CD4-positive, alpha-beta T cell treated with Interleukin-17A for 4 hours (primary cell): ENCODE results near the gene MRTFB.

Source experiments
- DNase-seq: peaks from one replicate; pipeline ENCODE4 v3.0.0-alpha.2; 2020; ENCODE audit warnings: mixed read lengths

The MRTFB gene

GRCh38 chr16:14063618-14064581, 7.2 kb upstream of the MRTFB start:
- DNase-seq = no peak

- no peak for DNase-seq
Observed at GRCh38 chr16:14069818-14070217, 1.3 kb upstream of the MRTFB start.

GRCh38 chr16:14070555-14070876, 603 bp upstream of the MRTFB start:
- DNase-seq = no peak

GRCh38 chr16:14071576-14072271, 605 bp downstream of the MRTFB start:
- DNase-seq = no peak

GRCh38 chr16:14072360-14072759, 1.2 kb downstream of the MRTFB start:
- no peak for DNase-seq

- DNase-seq = no peak
Observed at GRCh38 chr16:14074544-14074943, 3.4 kb downstream of the MRTFB start.

- DNase-seq = no peak
Observed at GRCh38 chr16:14077918-14078317, 6.8 kb downstream of the MRTFB start.

GRCh38 chr16:14086477-14086876, 15.4 kb downstream of the MRTFB start:
- no peak for DNase-seq

- DNase-seq = no peak
Observed at GRCh38 chr16:14087181-14087580, 16.1 kb downstream of the MRTFB start.

- DNase-seq = no peak
Observed at GRCh38 chr16:14087590-14088154, 16.6 kb downstream of the MRTFB start.

- no peak for DNase-seq
Observed at GRCh38 chr16:14088155-14088753, 17.1 kb downstream of the MRTFB start.

GRCh38 chr16:14089283-14089823, 18.2 kb downstream of the MRTFB start:
- DNase-seq = no peak

- no peak for DNase-seq
Observed at GRCh38 chr16:14092561-14092960, 21.4 kb downstream of the MRTFB start.

GRCh38 chr16:14095883-14096551, 24.9 kb downstream of the MRTFB start:
- no peak for DNase-seq

- no peak for DNase-seq
Observed at GRCh38 chr16:14097182-14097959, 26.3 kb downstream of the MRTFB start.

GRCh38 chr16:14098081-14098480, 27.0 kb downstream of the MRTFB start:
- DNase-seq = no peak

GRCh38 chr16:14100825-14101224, 29.7 kb downstream of the MRTFB start:
- no peak for DNase-seq

GRCh38 chr16:14101415-14101814, 30.3 kb downstream of the MRTFB start:
- no peak for DNase-seq

- DNase-seq = no peak
Observed at GRCh38 chr16:14102925-14103720, 32.0 kb downstream of the MRTFB start.

- DNase-seq = no peak
Observed at GRCh38 chr16:14104066-14104465, 32.9 kb downstream of the MRTFB start.
